ENCODE results near the gene BUD31.
"Not testable (repeated sequence)": the region's sequence is repeated elsewhere in the genome, so short reads cannot be mapped to it uniquely, and the experiment has no call there.

The BUD31 gene

DNA sequence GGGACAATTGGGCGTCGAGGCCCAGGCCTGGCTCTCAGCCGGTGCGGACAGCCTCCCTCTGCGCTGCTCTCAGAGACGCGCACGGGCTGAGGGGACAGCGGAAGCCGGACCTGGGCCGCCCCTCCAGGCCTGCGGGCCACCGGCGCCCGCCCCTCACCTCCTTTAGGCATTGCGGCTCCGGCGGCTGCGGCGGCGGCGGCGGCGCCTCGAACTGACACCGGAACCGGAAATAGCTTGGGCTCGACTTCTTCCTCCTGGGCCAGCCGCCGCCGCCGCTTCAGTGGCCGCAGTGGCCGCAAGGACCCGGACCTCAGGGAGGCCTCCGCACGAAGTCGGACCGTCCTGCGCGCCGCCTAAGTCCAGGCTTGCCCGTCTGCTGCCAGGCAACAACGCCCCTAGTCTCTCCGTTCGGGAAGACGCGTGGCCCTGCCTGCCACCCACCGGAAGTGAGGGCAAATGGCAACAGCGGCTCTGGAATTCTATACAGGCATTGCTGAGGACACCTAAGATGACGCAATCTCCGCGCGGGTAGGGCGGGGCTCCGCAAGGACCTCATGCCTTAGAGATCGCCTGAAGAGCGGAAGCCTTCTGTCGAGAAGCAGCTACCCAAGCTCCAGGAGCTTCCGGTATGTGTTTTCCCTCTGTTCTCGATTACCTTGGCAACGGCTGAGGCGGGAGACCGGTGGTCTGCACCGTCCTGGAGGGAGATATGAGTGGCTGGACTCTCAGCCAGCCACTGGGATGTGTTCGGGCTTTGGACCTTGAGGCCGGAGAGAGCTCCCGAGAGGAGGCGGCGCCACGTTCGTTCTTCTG is at the start of gene BUD31, which contains the start of gene PDAP1:
TSS of gene BUD31 (plus strand) at position 591 of the 813 bp plus-strand sequence. CDS start 2,124 bp downstream, outside the sequence.
TSS of gene PDAP1 (minus strand) at position 219 of the 813 bp plus-strand sequence. CDS start at position 170, 49 bp downstream.
- peak; percentile 91 for DNase-seq

DNA sequence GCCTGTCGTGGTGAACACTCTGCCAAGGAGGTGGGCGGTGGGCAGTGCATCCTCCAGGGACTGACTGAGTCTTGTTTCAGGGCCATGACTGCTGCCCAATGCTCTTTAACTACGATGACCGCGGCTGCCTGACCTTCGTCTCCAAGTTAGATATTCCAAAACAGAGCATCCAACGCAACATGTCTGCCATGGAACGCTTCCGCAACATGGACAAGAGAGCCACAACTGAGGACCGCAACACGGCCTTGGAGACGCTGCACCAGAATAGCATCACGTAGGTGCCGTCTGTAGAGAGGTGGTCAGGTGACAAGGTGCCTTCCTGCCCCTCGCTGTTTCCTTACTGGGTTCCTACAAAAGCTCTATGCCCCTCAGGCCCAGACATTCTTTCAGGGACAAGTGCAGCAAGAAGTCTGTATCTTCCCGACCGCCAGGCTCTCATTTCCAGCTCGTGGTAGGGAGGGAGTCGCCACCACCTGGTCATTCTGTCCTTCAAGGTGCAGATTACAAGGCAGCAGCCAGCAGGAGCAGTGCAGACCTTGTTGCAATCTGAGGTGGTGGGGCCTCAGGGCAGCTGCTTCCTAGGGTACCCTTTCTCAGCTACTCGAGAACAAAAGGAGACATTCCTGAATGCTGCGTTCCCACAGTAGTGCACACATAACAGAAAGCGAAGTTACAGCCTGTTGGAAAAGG is 49.2 kb upstream of the BUD31 start:
- no peak for DNase-seq

DNA sequence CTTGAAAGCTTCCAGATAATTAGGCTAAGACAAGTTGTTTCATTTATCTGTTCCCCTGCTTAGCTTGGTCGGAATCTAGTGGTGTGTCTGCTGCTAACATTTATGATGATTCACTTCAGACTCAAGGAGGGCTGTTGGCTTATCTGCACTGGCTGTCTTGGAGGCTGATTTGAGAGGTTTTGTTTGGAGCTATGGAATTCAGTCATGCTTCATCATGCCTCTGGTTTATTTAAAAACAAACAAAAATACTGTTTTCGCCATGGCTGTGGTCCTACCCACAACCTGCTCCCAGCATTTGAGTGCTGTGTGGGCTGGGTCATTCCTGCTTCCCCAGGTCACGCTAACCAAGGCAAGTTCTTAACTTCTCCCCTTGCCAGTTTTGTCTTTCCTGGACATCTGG is 46.0 kb upstream of the BUD31 start:
- no peak for DNase-seq

DNA sequence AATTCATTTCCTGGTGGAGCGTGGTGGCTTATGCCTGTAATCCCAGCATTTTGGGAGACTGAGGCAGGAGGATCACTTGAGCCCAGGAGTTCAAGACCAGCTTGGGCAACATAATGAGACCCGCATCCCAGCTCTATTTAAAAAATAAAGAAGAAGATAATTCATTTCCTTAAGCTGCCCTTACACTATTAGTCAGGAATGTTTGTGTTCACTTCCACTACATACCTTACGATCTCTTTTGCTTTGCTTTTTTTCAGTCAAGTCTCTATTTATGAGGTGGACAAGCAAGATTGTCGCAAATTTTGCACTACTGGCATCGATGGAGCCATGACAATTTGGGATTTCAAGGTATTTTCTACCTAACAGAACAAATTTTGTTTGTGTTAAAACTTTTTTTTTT is 45.5 kb upstream of the BUD31 start:
- DNase-seq: no peak

DNA sequence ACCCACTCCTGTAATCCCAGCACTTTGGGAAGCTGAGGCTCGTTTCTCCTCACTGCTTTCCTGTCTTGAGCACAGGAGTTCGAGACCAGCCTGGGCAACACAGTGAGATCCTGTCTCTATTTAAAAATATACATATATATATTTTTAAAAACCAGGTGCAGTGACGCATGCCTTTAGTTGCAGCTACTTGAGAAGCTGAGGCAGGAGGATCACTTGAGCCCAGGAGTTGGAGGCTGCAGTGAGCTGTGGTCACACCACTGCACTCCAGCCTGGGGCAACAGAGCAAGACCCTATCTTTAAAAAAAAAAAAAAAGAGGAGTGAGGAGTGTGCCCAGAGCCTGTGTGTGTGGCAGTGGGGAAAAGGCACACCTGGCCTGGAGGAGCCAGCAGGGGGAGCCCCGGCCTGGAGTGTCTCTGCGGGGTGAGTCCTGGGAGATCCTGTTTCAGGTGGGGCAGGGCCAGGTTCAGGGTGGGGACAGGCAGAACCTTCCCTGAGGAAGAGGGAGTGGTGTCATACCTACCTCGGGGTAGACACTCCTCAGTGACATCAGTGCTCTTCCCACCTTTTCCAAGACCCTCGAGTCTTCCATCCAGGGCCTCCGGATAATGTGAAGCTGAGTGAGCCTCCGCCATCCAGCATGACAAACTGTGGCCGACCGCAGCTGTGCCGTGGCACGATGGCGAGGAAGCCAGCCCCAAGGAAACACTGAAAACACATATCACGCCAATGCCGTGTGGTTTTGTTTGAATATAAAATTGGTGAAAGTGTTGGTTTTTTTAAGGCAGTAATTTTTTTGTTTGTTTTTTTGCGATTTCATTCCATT is 43.2 kb upstream of the BUD31 start:
- DNase-seq: no peak

DNA sequence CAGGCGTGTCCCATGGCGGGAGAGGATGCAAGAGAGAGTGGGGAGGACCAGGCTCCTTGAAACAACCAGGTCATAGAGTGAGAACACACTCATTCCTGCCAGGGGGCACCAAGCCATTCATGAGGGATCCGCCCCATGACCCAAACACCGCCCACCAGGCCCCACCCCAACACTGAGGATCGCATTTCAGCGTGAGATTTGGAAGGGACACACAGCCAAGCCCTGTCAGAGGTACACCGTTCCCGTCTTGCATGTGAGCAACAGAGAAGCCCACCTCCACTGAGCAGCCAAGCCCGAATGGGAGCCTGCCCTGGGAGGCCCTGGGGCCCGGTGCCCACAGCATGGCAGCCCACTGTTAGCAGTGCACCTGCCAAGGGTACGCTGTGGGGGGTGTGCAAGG is 42.1 kb upstream of the BUD31 start:
- DNase-seq: no peak

DNA sequence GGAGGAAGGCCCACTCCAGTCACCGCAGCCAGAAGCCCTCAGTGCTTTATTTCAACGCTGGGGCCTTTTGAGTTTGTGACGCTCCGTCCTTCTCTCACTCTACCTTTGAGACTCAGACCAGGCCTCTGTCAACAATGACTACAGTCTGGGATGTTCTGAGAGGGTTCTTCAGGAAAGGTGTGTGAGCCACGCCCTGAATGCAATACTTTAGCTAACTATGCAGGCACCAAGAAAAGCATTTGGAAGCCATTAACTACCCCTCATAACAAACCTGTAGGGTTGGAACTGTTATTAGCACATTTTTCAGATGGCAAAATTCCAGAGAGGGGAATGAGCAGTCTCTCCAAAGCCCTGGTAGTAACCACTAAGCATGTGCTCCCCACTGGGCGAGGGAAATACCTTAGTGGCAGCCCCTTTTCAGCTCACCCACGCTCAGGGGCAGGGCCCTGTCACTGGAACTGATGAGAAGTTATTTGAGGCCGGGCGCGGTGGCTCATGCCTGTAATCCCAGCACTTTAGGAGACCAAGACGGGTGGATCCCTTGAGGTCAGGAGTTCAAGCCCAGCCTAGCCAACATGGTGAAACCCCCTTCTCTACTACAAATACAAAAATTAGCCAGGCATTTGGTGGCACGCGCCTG is 39.9 kb upstream of the BUD31 start:
- no peak for DNase-seq

DNA sequence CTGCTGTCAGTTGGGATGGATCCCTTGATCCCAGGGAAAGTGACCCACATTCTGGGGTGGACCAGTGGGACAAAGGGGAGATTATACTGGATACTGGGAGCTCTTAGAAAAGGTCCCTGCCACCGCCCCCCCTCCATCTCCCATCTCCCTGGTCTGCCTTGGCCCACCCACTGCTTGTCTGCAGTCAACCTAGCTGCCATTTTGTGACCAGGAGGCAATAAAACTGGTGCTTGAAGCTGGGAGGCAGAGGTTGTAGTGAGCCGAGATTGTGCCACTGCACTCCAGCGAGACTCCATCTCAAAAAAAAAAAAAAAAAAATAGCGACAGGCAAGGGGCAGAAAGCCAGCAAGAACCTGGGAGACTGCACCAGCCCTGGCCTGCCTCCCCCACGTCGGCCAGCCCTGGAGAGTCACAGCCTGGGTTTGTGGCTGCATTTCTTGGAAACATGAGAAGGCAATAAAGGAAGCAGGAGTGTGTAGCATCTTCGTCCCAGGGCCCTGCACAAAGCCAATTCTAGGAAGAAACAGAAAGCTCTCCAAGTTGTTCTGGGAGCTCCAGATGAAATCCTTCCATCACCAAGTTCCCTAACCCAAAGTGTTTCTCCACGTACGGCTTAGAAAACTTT is 38.9 kb upstream of the BUD31 start:
- no peak for DNase-seq

DNA sequence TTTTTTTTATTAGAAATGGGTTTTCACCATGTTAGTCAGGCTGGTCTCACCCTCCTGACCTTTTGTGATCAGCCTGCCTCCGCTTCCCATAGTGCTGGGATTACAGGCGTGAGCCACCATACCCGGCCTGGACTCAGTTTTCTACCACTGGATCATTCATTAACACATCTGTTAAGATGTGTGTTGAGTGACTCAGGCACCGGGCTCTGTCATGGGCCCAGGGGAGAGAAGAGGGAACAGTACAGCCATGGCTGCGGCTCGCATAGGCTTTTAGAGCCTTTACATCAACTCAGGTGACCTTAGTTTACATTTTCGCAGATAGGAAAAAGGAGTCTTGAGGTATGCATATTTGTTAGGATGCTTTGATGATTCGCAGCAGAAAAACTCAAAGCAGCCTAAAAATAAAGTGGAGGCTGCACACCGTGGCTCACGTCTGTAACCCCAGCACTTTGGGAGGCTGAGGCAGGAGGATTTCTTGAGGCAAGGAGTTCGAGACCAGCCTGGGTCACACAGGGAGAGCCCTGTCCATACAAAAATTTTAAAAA is 37.3 kb upstream of the BUD31 start:
- no peak for DNase-seq

DNA sequence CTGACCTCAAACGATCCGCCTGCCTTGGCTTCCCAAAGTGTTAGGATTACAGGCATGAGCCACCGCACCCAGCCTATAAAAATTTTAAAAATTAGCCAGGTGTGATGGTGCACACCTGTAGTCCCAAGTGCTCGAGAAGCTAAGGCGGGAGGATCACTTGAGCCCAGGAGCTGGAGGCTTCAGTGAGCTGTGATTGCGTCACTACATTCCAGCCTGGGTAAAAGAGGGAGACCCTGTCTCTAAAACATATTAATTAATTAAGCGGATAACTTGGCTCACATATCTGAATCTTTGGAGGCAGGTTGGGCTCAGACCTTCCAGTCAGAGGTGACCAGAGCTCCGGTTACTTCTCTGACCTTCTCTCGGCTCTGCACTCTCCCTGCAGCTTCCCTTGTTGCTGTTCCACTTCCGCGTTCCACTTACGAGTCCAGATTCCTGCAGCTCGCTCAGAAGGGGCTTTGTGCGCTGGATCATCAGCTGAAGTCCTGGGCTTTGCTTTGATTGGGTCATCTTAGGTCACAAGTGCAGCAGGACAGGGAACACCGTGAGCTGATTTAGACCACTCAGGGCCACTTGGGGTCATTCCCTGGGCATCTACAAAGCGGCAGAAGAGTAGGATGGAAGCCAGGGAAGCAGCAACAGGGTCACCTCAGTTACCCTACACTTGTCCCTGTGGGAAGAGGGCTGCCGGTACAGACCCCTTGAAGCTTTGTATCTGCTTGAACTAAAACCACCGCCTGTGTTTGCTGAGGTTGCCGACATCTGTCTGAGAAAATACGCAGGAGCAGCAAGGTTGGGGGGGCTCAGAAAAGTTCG is 36.3 kb upstream of the BUD31 start:
- DNase-seq: no peak

DNA sequence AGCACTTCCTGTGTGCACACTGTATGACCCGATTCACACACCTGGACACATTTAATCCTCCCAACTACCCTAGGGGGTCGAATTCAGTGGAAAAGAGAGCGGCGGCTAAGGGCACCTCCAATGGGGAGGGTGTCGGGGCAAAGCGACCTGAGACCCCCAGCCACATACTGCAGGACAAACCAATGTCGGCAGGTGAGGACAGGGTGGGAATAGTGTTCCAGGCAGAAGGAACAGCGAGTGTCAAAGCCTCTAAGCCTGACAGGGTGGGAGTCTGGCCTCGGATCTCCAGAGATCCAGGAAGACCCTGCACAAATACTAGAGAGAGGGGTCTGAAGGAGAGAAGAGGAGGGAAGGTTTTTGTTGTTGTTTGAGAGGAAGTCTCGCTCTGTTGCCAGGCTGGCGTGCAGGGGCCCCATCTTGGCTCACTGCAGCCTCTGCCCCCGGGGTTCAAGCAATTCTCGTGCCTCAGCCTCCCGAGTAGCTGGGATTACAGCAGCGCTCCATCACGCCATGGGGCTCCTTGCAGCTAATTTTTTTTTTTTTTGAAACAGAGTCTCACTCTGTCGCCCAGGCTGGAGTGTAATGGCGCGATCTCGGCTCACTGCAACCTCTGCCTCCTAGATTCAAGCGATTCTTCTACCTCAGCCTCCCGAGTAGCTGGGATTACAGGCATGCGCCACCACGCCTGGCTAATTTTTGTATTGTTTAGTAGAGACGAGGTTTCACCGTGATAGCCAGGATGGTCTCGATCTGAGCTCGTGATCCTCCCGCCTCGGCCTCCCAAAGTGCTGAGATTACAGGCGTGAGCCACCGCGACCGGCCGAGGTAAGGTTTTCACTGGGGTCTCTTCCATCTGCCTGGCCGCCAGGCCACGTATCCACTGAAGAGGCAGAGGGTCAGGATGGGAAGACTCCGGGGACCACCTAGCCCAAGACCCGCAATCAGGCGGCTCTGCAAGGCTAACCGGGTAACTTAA is 35.4 kb upstream of the BUD31 start:
- no peak for DNase-seq

DNA sequence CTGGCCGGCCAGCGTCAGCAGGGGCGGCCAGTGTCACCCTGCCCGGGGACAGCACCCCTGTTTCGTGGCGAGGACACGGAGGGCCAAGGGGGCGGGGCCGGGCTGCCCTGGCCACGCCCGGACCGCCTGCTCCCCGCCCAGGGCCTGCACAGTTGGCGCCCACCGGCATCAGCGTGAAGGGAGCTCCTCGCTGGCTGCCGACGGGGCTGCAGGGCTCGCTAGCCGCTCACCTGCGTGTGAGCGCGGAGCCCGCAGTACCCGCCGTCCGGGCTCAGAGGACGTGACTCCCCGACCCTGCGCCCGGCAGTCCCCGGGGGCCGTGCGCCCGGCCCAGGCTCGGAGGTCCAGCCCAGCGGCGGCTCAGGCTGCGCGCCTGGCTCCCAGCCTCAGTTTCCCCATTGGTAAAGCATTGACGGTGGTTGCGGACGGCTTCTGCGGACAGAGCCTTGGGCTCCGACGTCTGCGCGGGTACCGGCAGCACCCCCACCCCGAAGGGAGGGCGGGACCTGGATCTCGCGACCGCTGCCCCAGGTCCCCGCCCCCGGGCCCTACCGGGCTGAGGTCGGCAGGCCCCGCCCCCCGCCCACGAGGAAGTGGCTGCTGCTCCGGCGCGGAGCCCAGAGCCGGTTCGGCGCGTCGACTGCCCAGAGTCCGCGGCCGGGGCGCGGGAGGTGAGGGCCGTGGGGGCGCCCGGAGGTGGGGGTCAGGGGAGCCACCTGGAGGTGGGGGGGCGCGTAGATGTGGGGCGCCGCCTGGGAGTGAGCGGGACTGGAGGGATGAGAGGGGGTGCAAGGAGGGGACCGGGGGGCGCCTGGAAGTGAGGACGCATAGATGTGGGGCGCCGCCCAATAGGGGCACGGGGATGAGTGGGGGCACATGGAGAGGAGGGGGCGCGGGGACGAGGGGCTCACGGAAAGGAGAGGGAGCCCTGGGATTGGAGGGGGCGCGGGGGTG is 34.4 kb upstream of the BUD31 start, which contains the start of gene ARPC1B:
TSS of gene ARPC1B (plus strand) at position 620 of the 954 bp plus-strand sequence. CDS start 10,985 bp downstream, outside the sequence.
- DNase-seq: peak; percentile 81

DNA sequence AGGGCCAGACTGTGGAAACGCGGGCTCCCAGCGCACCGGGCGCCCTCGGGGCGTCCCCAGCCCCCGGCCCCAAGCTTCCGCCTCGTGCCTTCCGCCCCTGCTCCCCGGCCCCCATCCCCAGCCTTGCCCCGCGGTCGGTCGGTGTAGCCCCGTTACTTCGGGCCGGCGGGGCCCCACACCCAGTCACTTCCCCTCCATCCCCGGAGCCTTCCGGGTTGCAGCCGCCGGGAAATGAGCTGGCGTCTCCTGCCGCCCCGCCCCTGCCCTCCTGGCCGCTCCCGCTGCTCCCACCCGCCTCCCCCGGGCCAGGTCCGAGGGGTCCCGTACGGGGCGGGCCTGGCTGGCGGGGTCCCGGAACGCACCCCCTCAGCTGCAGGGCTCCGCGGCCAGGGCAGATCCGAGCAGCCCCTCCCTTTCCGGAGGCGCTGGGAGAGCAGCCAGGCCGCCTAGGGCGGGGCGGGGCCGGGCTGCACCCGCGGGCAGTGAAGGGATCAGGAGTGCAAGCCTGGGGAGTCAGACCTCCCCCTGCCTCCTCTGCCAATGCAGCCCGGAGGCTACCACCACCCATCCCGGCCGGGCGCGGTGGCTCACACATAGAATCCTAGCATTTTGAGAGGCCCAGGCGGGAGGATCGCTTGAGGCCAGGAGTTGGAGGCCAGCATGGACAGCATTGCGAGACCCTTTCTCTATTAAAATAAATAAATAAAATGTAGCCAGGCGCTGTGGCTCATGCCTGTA is 33.5 kb upstream of the BUD31 start:
- DNase-seq: peak; percentile 73

DNA sequence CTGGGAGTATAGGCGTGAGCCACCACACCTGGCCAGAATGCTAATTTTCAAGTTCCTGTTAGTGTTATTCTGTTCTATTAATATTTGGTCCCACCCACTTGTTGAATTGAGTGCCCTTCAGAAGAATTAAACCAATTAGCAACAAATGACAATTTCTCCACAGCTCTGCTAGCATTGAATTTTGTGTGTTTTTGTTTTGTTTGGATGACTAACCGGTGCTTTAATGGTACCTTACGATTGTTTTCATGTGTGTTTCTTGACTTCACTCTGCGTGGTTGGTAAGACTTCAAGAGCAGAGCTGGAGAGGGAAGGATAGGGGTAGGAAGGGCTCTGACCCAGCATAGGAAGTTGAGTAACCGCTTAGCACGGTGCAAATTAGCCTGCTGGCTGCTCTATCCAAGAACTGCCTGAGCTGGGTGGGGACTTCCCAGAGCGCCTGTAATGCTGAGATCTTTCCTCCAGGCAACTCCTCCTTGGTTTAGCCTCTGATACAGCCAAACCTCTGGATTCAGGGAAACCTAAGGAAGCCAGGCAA is 29.7 kb upstream of the BUD31 start:
- peak; percentile 44 for DNase-seq

DNA sequence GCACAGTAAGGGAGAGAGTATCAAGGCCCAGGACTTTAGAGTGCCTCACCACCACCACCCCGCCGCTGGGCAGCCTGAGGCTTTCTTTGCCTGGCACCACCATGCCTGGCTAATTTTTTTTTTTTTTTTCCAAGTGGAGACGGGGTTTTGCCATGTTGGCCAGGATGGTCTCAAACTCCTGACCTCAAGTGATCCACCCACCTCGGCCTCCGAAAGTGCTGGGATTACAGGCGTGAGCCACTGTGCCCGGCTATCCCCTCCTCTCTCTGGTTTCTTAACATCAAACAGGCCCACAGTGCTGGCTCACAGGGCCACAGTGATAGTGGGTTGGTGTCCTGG is 29.1 kb upstream of the BUD31 start:
- DNase-seq: not testable (repeated sequence)

DNA sequence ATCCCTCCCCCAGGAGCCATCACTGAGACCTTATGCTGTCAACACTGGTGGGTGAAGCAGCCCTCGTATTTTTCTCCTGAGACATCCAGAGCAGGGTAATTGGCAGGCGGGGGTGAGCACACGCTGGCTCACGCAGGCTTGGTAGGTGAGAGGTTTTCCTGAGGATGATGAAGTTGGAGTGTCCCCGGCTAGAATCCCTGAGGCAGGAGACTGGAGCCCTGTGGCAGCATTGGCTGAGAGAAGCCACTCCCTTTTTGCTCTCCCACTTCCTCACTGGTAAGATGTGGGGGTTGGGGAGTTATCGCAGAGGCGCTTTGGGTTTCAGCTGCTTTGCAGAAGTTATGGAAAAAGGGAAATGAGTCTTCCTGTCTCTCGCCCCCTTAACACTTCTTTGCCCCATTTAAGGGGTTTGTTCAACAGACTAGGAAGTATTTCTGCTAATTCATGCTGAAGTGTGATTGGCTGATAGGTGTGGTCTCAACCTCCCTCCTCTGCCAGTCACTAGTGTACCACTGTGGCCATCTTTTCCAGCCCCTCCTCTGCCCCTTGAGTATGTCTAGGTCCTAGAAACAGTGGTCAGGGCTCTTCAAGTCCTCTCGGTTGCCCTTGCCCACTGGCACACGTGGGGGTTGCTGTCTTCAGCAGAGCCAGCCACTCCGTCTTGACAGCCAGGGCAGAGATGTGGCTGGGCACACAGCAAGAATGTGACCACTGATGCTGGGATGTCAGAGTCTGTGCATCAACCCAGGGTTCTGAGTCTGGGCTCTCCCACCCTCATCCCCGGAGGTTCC is 28.5 kb upstream of the BUD31 start:
- peak; percentile 43 for DNase-seq

All from activated CD4-positive, CD25-positive, alpha-beta regulatory T cell treated with anti-CD3 and anti-CD28 coated beads, Interleukin-2, amount 50 U/mL, for 72 hours (primary cell).